GM20000 (cell line): ENCODE data around the gene CARS2.

ENCODE experiments used
- DNase-seq: peaks from one replicate; pipeline ENCODE4 v3.0.0; 2012; ENCODE audit warnings: low spot score
- TF ChIP-seq, protein P1 (sequence below): IDR thresholded peaks from 2 replicates; pipeline ENCODE4 v1.5.1; 2012; ENCODE audit warnings: mild to moderate bottlenecking, control low read depth; ENCODE audit errors: extremely low read depth, missing control alignments

Gene CARS2

DNA sequence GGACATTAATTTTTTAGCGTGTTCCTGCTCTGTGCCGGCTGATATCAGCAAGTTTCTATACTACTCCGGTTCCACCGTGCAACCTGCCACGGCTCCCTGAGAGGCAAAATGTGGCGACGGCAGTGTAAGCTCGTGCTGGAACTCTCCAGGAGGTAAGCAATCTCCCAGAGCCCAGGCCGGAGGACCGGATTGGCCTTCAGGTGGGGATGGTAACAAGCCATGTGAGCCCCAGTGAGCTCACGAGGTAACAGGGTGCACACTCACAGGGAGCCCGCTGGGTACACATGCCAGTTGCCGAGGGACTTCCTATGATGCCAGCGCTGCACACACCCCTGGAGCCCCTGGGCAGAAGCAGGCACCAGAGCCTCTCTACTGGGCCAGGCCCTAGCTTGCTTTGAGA is 52.1 kb downstream of the CARS2 start:
- DNase-seq: no peak
- TF ChIP-seq, protein P1, sequence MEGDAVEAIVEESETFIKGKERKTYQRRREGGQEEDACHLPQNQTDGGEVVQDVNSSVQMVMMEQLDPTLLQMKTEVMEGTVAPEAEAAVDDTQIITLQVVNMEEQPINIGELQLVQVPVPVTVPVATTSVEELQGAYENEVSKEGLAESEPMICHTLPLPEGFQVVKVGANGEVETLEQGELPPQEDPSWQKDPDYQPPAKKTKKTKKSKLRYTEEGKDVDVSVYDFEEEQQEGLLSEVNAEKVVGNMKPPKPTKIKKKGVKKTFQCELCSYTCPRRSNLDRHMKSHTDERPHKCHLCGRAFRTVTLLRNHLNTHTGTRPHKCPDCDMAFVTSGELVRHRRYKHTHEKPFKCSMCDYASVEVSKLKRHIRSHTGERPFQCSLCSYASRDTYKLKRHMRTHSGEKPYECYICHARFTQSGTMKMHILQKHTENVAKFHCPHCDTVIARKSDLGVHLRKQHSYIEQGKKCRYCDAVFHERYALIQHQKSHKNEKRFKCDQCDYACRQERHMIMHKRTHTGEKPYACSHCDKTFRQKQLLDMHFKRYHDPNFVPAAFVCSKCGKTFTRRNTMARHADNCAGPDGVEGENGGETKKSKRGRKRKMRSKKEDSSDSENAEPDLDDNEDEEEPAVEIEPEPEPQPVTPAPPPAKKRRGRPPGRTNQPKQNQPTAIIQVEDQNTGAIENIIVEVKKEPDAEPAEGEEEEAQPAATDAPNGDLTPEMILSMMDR: no peak

DNA sequence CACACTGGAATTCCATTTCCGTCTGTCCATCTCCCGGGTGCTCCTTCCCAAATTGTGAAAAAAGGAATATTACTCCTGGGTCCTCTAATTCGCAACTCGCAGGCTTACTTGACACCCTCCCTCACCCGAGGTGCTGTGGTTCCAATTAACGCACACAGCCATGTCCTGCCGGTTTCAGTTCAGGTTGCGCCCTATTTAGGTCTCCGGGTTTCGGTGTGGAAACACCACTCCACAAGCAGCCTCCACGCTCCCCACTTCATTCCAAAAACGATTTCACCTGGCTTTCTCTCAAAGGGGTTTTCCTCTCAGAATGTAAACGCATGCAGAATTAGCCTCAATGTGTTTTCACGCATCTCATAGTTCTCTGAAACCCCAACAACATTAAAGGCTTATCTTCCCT is 52.6 kb downstream of the CARS2 start:
- DNase-seq: no peak
- TF ChIP-seq, protein P1: no peak

DNA sequence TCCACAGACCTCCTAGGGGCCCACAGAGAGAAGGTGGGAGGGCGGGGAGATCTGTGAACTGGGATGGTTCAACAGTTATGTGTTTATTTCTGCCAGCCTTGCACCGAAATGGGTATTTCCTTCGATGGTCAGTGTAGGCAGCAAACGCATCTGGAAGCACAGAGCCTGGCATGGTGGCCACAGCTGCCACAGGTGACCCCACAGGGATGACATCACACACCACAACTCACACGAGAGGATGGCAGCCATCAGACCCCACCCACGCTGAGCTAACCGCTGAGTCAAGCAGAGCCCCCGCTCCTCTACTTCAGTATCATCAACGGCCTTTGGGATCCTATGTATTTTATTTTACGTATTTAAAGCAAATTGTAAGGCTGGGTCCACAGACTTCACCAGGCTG is 53.2 kb downstream of the CARS2 start:
- DNase-seq: no peak
- TF ChIP-seq, protein P1: no peak

DNA sequence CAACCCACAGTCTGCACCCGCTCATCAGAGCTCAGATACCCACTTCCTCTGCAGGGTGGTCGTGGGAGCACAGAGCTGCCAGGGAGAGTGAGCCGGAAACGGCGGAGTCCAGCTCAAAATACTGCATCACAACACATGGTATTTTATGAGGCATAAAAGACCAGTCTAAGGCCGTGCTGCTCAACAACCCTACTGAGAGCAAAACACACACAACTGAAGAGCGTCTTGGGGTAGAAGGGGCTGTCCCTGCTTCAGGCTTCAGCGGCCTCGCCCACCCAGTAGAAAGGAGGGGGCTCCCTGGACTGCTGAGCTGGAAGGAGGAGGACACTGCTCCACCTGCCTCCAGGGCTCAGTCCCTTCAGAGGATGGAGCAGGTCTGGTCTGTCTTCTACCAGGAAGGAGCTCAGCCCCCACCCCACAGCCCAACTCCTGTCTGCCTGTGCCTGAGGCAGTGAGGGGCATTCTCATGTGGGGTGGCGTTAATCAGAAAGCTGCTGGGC is 53.6 kb downstream of the CARS2 start:
- TF ChIP-seq, protein P1: no peak

DNA sequence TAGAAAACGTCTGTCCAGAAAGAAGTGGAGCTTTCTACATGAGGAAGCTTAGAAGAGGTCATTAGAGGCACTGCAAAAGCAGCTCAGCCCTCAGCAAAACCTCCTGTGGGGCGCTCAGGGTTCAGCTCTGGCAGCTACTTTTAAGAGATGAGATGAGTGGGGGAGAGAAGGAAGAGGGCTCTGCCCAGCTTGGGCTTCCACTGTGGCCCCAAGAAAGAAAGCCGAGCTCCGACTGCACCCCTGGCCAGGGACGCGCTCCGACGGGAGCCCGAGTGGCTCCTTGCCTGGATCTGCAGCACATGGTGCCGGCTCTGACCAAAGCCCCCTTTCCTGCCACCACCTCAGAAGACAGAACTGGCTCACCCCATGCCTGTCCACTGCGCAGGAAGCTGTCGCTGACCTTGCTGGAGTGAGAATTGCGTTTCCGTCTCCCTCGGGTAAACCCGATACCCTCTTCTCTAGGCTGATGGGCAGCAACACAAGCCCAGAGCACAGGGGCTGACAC is 54.1 kb downstream of the CARS2 start:
- TF ChIP-seq, protein P1: no peak
- no peak for DNase-seq

More for the DNA sequence above, 53.6 kb downstream of the CARS2 start:
- no peak for DNase-seq

DNA sequence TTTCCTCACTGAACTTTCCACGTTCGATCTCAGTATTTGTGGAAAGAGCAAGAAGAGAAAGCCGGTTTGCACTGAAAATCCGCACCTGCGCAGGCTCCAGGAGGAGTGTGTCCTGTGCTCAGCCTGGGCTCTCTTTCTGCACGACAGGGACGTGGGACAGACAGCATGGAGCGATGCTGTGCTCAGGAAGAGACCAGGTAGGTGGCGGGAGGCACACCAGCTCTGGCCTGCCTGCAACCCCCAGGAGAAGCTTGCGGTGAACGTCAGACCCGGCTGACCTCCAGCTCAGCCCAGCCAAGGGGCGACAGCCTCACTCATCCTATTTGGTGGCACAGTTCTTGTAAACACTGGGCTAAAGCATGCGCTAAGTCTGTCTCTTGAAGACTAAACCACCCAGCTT is 54.6 kb downstream of the CARS2 start:
- no peak for DNase-seq
- TF ChIP-seq, protein P1: no peak

DNA sequence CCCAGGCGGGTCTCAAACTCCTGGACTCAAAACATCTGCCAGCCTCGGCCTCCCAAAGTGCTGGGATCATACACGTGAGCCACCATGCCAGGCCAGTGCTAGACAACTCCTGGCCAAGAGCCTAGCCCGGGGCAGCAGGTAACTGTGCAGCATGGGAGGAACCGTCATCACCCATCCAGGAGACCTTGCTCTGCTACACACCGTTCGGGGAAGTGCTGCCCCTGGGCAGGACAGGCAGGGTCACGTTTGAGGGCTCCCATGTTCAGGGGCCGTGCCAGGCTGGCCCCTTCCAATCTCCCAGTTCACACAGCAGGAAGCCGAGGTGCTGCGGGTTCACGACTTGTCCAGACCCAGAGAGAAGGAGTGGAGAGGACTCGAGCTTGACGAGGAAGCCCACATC is 55.5 kb downstream of the CARS2 start:
- TF ChIP-seq, protein P1: no peak
- DNase-seq: no peak

DNA sequence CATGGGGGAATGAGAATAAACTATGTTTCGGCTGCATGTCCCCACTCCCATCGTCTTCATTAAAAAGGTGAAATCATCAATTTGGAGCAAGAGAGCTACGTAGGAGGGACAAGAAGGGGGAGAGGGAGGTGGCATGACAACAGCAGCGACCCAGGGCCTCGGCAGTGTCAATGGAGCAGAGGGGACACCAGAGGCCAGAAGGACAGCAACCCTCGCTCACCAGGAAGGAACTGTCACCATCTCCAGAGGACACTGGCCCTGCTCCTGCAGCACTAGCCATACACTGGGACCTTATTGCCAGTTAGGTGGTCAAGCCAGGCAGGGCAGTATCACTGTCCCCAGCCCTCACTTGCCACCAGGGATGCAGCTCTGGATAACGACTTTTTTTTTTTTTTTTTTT is 56.4 kb downstream of the CARS2 start:
- no peak for DNase-seq
- TF ChIP-seq, protein P1: no peak
